Calu3 (cell line): Measurements from ENCODE around the gene DEGS2. TPM values are rescaled to one million over a fixed set of nuclear protein-coding genes. Genes with fewer than 3 reads are reported as not detected.

ENCODE experiments used
- BruUV-seq: library from RNA; stranded (reverse); fragments of 400-500 nt; replicated peaks from 2 replicates; lab custom pipeline; 2021; lab: Mats Ljungman, UMichigan
- CTCF ChIA-PET: fragments of 300-600 bp; sonication (Branson Sonifier 250); formaldehyde crosslinking; loops from one replicate; lab custom pipeline; 2022; ENCODE audit warnings: antibody characterized with exemption; lab: Charles Lee
- DNase-seq: peaks from one replicate; pipeline ENCODE4 v3.0.0; 2022
- H3K27ac Mint-ChIP-seq: one replicate; pipeline ENCODE4 v1.8.0; 2022; ENCODE audit warnings: mixed read lengths; ENCODE audit not compliant: unreplicated experiment
- H3K27me3 Mint-ChIP-seq: one replicate; pipeline ENCODE4 v1.8.0; 2022; ENCODE audit warnings: mixed read lengths; ENCODE audit not compliant: unreplicated experiment
- H3K36me3 Mint-ChIP-seq: one replicate; pipeline ENCODE4 v1.8.0; 2022; ENCODE audit warnings: mild to moderate bottlenecking, moderate library complexity, mixed read lengths; ENCODE audit not compliant: insufficient read depth, unreplicated experiment
- H3K4me1 Mint-ChIP-seq: one replicate; pipeline ENCODE4 v1.8.0; 2022; ENCODE audit warnings: mild to moderate bottlenecking, low read depth, mixed read lengths; ENCODE audit not compliant: unreplicated experiment
- H3K4me3 Mint-ChIP-seq: one replicate; pipeline ENCODE4 v1.8.0; 2022; ENCODE audit warnings: mild to moderate bottlenecking, low read depth, moderate library complexity, mixed read lengths; ENCODE audit not compliant: unreplicated experiment
- H3K9me3 Mint-ChIP-seq: one replicate; pipeline ENCODE4 v1.8.0; 2022; ENCODE audit warnings: low read depth, mixed read lengths; ENCODE audit not compliant: unreplicated experiment
- intact Hi-C: fragments of 100-400 bp; cut with micrococcal nuclease; formaldehyde crosslinking; loops from one replicate; pipeline ENCODE4 v1.10.0; 2022; ENCODE audit not compliant: unreplicated experiment
- total RNA-seq: library from RNA; stranded (reverse); gene quantifications from 2 replicates; pipeline ENCODE4 v1.2.3, GENCODE V29; 2022
- TF ChIP-seq, protein P1 (sequence below): fragments of 200-600 bp; IDR thresholded peaks from one replicate; pipeline ENCODE4 v1.8.0; 2022; ENCODE audit warnings: antibody characterized with exemption; ENCODE audit not compliant: unreplicated experiment

Gene DEGS2
- total RNA-seq, 1 experiment from 2014 or later = 2.5 TPM

DNA sequence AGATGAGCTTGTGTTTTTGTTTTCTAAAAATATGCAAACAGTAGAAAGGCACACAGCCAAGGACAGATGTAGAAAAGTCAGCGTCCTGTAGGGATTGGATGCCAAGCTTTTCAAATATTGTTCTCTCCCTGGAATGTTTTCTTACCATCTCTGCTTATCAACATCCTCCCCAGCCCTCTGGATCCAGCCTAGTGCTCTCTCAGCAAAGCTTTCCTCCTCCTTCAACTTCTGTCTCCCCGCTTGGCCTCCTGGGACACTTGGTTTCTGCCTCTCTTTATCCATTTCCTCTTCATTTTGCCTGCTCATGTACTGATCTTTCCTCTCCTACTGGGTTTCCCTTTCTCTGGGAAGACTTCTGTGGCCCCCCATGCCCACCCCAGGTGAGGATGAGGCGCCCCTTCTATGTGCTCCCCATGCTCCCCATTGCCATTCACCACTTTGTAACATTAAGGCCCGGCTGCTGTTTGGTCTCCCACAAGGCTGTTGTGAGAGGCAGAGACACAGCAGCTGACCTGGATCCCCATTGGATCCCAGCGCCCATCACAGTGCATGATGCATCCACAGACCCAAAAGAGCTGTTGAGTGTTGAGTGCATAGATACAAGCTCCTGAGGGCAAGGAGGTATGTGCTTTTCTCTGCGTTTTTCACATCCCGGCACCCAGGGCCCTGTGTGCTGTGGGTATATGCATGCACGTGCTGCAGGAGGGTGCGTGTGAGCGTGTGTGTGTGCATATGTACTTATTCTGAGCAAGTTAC lies 56.0 kb downstream of the DEGS2 start:
- Mint-ChIP-seq H3K27me3 (no peaks in the 10 kb centered on the region), H3K27ac (no peak overlapping the region), H3K4me1 (peaks cover 6% of the 10 kb centered on the region), H3K4me3 (no peak overlapping the region), H3K36me3 (no peaks in the 10 kb centered on the region), H3K9me3 (no peaks in the 10 kb centered on the region)
- DNase-seq = no peak
- no TSS peak for BruUV-seq
- TF ChIP-seq, protein P1, sequence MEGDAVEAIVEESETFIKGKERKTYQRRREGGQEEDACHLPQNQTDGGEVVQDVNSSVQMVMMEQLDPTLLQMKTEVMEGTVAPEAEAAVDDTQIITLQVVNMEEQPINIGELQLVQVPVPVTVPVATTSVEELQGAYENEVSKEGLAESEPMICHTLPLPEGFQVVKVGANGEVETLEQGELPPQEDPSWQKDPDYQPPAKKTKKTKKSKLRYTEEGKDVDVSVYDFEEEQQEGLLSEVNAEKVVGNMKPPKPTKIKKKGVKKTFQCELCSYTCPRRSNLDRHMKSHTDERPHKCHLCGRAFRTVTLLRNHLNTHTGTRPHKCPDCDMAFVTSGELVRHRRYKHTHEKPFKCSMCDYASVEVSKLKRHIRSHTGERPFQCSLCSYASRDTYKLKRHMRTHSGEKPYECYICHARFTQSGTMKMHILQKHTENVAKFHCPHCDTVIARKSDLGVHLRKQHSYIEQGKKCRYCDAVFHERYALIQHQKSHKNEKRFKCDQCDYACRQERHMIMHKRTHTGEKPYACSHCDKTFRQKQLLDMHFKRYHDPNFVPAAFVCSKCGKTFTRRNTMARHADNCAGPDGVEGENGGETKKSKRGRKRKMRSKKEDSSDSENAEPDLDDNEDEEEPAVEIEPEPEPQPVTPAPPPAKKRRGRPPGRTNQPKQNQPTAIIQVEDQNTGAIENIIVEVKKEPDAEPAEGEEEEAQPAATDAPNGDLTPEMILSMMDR = no peak
- intact Hi-C loops = no loop called here
- CTCF ChIA-PET = interaction anchor here (0.7 kb wide), 1 partner anchor 129 kb away, joined by 3 read pairs; no protein-coding TSS in a partner anchor

DNA sequence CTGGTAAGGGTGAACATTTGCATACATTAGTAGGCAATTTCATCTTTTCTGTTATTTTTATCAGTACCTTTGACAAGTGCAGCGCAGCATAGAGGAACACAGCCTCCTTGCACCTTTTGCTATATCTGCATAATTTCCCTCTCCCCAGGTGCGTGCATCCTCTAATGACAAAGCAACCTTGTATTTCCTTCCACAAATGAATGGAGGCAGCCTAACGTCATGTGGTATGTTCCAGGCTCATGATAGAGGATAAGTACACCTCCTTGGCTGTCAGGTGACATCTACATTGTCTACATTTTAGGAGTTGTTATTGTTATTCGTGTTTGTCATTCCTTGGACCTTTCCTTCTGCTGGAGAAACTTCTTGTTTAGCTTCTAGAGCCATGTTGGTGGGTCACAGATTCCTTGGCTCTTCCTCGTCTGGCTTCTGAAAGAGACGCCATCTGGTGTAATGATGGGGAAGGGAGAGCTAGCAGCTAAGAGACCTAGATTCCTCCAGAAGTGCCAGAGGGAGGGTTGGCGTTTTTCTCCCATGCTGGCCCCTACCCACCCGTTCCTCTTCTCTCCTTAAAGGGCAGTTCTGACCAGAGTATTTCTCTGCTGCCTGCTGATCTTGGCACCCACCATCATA lies 57.2 kb downstream of the DEGS2 start:
- no peak for DNase-seq
- Mint-ChIP-seq H3K27ac (no peak overlapping the region), H3K27me3 (no peaks in the 10 kb centered on the region), H3K4me3 (no peak overlapping the region), H3K4me1 (no peaks in the 10 kb centered on the region), H3K9me3 (no peaks in the 10 kb centered on the region), H3K36me3 (no peaks in the 10 kb centered on the region)
- BruUV-seq = no TSS peak
- CTCF ChIA-PET = no interaction called here
- TF ChIP-seq, protein P1 = no peak
- intact Hi-C loops = no loop called here

- intact Hi-C loops = no loop called here
- H3K4me3 Mint-ChIP-seq = no peak overlapping the region
- H3K27me3 Mint-ChIP-seq = no peaks in the 10 kb centered on the region
- no TSS peak for BruUV-seq
- no peaks in the 10 kb centered on the region for H3K36me3 Mint-ChIP-seq
- TF ChIP-seq, protein P1 = no peak
- CTCF ChIA-PET = no interaction called here
- H3K4me1 Mint-ChIP-seq = no peaks in the 10 kb centered on the region
- DNase-seq = no peak
- H3K27ac Mint-ChIP-seq = no peak overlapping the region
- H3K9me3 Mint-ChIP-seq = no peaks in the 10 kb centered on the region
Measured at GRCh38 chr14:100100032-100100703, 59.3 kb downstream of the DEGS2 start.

GRCh38 chr14:100098171-100098570 lies 61.3 kb downstream of the DEGS2 start:
- Mint-ChIP-seq H3K4me1 (no peaks in the 10 kb centered on the region), H3K27me3 (no peaks in the 10 kb centered on the region), H3K4me3 (no peak overlapping the region), H3K9me3 (no peaks in the 10 kb centered on the region), H3K27ac (no peak overlapping the region), H3K36me3 (no peaks in the 10 kb centered on the region)
- TF ChIP-seq, protein P1 = no peak
- CTCF ChIA-PET = no interaction called here
- DNase-seq = no peak
- BruUV-seq = no TSS peak
- intact Hi-C loops = no loop called here
